Myocyte (in vitro differentiated cells): ENCODE measurements around the gene PSD4. TPM values are rescaled to one million over a fixed set of nuclear protein-coding genes. Genes with fewer than 3 reads are reported as not detected.

Source experiments
- DNase-seq: peaks from one replicate; pipeline ENCODE4 v3.0.0-alpha.2; 2012; ENCODE audit warnings: low read depth
- total RNA-seq: library from RNA; depleted of rRNA; stranded (reverse); fragments of >200 nt; gene quantifications from 2 replicates; pipeline ENCODE4 v1.2.3, GENCODE V29; 2014

The PSD4 gene
- total RNA-seq, 1 donor from 2014 or later = 1.2 TPM

DNA sequence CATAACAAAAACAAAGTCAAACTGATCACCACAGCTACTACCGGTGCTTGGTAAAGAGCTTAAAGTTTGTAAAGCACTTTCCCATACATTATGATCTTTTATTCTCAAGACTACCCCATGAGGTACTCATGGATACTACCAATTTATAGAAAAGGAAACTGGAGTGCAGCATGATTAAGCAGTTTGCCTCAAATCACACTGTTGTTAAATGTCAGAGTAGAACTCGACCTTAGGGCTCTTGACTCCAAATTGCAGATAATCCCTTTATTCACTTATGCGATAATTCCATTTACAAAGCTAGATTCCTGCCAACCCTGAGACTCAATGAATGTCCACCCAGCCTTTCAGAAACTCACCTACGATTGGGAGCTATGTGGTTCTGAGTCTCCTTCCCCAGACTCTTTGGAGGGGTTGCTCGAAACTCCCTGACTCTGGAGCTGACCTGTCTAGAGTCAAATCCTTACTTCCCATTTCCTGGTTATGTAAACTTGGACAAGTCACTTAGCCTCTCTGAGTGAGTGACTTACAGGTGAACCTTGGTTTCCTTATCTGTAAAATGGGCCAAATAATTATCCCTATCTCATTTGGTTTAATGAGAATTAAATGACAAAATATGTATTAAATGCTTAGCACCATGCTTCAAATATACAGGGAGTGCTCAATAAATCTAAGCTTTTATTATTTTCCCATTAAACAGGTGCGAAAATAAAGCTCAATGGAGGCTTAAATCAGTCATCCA lies 47.4 kb downstream of the PSD4 start:
- no peak for DNase-seq

DNA sequence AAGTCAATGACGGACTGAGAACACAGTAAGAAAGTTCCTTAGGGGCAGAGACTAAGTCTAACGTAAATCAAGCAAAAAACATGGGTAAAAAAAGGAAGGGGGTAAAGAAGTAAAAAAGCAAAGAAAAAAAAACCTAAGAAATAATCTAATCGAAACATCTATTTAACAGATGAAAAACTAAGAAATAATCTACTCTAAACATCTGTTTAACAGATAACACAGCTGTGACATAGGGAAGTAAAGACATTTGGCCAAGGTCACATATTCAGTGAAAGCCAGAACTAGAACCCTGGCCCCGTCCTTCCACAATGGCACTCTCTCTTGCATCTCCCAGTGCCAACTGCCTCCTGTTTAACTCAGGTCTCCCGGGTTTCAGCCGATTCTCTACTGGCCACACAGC lies 48.1 kb downstream of the PSD4 start:
- no peak for DNase-seq

DNA sequence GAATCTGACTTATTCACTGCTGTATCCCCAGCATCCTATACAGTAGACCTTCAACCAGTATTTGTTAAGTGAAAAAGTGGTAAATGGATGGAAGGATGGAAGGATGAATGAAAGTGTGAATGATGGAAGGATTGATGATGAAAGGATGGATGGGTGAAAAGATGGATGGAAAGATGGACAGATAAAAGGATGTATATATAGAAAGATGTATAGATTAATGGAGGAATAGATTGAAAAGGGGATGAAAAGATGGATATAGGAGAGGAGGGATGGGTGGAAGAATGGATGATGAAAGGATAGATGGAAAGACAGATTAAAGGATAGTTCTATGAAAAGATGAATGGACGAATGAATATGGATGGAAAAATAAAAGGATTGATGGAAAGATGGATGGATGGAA lies 50.0 kb downstream of the PSD4 start:
- no peak for DNase-seq

GRCh38 chr2:113224647-113225236 lies 51.0 kb downstream of the PSD4 start:
- DNase-seq = no peak

DNA sequence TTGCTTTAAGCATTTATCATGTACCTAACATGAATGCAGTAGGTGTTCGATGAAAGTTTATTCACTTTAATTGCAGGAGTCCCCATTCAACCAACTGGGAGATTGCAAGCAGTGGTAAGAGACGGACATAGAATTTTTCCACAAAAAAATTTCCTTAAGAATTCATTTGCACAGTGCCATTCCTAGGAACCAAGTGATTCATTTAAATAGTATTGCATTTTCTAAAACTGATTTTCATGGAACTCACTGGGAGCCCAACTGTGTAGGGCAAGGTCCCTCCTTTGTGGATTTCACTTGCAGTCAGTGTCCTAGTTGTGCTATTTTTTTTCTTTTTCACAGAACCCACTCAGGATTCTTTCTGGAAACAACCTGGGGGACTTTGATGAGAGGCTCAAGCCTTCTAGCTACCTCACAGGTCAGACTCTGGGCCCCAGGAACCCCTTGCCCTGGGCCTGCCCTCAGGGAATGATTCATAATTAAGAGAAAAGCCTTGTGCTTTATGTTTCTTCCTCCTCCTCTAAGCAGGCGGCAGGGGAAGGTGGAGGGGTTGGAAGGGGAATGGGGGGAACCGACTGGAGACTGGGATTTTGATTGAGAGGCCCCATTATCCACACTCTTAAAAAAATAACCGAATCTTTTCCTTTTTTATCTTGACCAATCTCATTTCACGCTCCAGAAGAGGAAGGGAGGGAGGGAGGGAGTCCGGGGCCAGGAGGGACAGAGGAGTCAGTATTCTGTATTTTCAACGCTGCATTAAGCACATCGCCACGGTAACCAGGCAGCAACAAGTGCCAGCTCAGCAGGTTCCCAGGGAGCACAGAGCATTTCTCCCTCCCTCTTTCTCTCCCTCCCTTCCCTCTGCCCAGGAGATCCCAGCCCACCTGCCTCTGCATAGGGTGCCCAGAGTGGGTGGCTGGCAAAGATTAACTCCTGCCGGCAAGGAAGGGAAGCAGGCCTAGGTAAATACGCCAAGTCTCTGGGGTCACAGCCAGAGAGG lies 51.8 kb downstream of the PSD4 start:
- peak; percentile 29 for DNase-seq

DNA sequence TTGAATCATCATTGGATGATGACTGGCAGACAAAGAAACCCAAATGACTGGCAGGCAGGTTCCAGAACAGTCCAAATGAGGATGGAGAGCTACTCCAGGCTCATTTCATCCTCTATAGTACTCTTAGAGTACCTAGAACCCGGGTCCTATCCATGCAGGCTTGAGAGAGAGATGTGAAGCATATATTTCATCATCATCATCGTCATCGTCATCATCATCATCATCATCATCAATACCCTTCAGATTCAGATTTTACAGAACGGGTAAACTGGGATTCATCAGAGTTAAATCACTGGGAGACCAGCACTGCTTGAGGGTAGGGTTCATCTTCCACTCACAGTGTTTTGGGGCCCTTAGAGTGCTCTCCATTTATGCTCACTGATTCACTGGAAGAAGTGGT lies 52.7 kb downstream of the PSD4 start:
- DNase-seq = no peak

GRCh38 chr2:113227290-113227689 lies 53.5 kb downstream of the PSD4 start:
- DNase-seq = no peak

GRCh38 chr2:113227698-113228097 lies 53.9 kb downstream of the PSD4 start:
- no peak for DNase-seq

DNA sequence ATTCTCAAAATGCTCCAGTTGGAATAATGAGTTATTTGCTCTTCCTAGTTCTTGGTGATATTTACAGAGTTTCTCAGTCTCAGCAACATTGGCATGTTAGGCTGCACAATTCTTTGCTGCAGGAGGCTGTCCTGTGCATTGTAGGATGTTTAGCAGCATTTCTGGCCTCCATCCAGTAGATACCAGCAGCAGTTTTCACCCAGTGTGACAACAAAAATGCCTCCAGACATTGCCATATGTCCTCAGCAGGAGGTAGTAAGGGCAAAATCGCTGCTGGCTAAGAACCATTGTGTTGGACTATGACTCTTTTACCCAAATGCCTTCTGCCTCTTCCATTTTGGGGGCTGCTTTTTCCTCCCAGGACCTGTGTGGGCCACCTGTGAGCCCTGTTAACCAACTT lies 54.6 kb downstream of the PSD4 start:
- DNase-seq = no peak

DNA sequence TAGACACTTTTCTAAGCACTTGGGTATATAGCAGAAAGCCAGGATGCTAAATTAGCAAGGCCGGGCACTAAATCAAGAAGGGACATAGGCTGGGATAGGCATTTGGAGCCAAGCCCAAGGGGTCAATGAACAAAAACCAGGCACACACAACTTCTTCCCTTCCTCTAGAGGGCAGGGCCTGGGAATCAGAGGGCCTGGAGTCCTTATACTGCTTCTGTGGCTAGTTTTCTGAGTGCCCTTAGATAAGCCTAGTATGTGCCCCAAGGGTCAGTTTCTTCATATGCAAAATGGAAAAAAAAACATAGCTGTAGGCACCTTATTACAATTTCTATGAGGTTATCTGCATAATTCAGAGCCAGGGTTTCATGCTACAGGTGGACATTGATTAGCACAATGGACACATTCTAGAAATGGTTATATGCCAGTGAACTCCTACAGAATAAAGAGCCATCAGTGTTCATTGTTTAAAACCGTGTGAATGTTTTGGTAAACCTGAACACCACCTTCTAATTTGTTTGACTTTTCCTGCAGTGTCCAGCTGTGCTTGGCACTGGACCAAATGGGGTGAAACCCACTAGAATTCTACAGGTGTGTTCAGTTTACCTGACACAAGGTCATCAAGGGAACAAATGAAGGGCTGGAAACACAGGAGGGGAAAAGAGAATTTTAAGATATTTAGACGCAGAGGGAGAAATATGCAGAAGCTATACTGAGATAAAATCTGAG lies 55.4 kb downstream of the PSD4 start:
- DNase-seq = no peak

DNA sequence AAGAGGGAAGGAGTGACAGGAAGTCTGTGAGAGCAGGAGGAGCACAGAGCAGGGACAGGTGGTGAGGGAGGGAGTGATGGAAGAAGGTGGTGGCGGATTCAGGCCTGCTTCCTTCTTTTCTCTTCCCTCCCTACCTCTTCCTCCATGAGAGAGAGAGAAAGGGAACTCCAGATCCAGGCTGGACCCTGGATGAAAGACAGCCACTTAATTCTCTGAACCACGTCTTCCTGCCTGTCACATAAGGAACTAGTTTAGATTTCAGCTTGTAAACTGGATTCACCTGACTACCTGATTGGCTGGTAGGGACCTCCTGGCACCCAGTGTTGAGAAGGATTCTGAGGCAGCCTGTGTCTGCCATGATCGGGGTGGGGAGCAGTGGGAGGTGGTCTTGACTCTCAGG lies 56.0 kb downstream of the PSD4 start:
- DNase-seq = no peak

DNA sequence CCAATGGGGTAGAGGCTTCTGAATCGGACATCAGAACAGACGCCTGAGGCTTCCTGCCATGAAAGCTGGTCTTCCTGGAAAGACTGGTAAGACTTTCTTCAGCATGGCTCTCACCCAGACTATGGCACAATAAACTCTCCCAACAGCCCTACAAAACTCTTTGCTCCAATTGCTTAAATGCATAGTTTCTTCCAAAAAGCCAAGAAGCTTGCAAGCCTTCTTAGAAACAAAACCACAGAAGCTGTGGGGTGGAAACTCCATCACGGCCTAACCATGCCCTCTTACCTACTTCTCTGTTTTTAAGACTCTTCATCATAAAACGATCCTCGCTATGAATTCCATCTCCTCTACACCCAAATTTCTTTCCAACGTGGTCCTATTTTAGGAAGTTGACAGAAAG lies 56.8 kb downstream of the PSD4 start:
- no peak for DNase-seq

DNA sequence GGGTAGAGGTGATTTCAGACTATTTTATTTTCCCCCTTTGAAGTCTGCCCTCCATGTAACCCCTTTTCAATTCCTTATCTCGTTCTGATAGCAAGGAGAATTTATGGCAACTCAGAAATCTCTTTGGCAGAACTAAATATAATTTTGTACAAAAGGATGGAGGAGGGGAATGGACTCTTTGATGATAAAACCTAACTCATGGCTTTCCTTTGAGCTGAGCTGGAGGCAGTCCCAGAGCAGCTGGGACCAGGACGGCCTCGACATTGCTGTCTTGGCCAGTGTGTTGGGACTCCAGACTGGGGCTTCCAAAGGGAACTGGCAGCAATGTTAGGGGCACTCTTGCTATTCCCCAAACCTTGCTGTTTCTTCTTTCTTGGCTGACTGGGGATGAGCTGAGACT lies 57.3 kb downstream of the PSD4 start:
- no peak for DNase-seq

DNA sequence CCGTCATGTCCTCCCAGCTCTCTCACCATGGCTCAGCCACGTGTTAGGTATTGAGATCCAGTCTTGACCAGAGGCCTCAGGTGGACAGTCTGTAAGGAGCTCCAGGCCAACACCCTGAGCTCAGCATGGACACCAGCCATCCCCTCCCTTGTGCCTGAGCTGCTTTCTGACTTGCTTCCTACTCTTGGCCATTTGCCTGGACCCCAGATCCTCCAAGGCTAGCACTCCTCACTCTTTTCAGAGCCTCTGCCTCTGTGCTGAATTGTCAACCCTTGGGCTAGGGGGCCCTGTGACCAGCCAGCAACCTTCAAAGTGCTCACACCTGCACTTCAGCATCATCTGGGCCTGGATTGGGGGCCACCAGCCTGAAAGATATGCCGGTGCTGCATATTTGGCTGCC lies 58.4 kb downstream of the PSD4 start:
- no peak for DNase-seq

GRCh38 chr2:113232740-113233139 lies 59.0 kb downstream of the PSD4 start:
- peak; percentile 96 for DNase-seq

DNA sequence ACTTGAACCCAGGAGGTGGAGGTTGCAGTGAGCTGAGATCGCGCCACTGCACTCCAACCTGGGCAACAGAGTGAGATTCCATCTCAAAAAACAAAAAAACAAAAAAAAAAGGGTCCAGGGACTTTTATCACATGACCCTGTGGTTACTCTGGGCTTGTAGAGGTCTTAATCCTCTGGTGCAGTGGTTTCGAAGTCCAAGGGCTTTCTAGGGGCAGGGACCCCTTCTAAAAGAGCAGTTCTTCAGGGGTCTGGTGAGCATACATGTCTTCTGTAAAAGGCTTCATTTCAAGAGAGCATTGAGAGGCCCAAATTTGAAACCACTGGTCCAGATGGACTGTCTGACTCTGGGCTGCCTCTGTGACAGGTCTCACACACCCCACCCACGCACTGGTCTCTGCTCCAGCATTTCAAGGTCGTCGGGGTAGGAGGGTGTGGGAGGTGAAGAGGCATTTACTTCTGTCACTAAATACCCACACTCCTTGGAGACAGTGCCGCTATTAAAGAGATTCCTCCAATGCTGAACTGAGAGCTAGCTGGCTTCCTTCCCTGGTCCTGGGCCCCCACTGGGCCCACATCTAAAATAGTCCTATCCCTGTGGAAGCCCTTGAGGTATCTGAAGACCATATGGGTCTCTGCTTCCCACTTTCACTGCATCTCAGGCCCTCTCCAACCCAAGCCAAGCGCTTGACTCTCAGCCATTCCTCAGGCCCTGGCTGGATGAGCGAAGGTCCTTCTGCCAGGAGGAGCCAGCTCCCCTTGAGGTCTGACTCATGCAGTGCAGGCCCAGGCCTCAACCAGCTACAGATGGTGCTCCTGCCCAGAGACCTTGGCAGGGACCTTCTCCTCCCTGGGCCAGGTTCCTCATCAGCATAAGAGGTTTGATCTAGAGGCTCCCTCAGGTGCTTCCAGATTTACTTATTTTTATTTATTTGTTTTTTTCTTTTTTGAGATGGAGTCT lies 60.1 kb downstream of the PSD4 start:
- DNase-seq = peak; percentile 64

GRCh38 chr2:113234721-113235346 lies 61.1 kb downstream of the PSD4 start:
- DNase-seq = no peak

DNA sequence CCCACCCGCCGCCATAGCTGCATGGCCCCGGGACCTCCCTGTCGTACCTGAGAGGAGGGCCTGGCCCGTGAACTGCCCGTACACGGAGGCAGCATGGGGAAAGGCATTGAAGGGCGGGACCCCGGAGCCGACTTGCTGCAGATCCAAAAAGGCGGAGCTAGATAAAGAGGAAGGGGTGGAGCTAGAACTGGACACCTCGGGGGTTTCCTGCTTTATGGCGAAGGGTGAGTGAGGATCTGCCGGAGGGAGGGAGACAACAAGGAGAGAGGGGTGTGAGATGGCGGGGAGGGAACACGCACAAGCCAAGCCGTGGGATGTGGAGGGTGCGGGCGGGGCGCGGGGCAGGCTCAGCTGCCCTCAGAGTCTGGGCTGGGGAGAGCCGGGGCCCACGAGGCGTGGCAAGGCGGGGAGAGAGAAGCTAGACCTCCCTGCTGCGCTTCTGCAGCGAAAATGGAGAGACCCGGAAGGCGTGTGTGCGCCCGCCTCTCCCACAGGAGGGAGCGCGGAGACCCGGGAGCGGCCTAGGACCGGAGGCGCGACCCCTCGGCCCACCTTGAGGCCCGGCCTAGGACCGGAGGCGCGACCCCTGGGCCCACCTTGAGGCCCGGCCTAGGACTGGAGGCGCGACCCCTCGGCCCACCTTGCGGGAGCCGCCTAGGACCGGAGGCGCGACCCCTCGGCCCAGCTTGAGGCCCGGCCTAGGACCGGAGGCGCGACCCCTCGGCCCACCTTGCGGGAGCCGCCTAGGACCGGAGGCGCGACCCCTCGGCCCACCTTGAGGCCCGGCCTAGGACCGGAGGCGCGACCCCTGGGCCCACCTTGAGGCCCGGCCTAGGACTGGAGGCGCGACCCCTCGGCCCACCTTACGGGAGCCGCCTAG lies 61.8 kb downstream of the PSD4 start:
- DNase-seq = peak; percentile 87
